Astrocyte of the cerebellum (primary cell): ENCODE results near the gene LPCAT3.
"Not testable (repeated sequence)": the region's sequence is repeated elsewhere in the genome, so short reads cannot be mapped to it uniquely, and the experiment has no call there.

ENCODE experiments used
- DNase-seq: peaks from one replicate; pipeline ENCODE4 v3.0.0-alpha.2; 2011; ENCODE audit warnings: low read depth
- H3K4me3 ChIP-seq: 2 replicates; pipeline ENCODE4 v1.5.1; 2011; ENCODE audit warnings: mild to moderate bottlenecking, low read depth, low read length, moderate library complexity
- CTCF ChIP-seq: IDR thresholded peaks from 2 replicates; pipeline ENCODE4 v1.5.1; 2012; ENCODE audit warnings: low read length, low read depth, moderate library complexity, mild to moderate bottlenecking; ENCODE audit errors: missing control alignments
- in situ Hi-C: cut with HindIII; loops from 2 replicates; pipeline ENCODE4 v1.10.0; 2017; ENCODE audit warnings: low sequenced_read_pairs

The LPCAT3 gene

DNA sequence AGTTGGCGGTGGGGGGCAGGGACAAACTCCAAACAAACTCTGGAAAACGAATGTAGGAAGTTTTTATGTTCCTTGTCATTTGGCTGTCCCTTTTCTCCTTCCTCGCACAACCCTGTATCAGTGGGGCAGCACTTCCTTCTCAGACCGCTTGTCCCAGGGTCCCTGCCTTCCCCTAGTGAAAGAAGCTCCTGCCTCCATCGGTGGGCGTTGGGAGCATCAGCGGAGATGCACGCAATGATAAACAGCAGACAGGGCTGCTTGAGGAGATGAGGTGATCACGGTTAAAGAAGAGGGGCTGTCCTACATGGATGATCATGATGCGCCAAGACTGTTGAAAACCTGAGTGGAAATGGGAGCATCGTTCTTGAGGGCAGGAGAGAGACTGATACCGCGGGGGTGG is 42.9 kb upstream of the LPCAT3 start:
- in situ Hi-C loops, result no loop called here
- DNase-seq, result no peak
- TF ChIP-seq CTCF, result no peak
- H3K4me3 ChIP-seq, result peak overlapping the region; percentile 19

- peak; percentile 89 for DNase-seq
- peak; percentile 86 for TF ChIP-seq CTCF
- H3K4me3 ChIP-seq, result peak within 1 kb of the TSS; percentile 19
- in situ Hi-C loops, result no loop called here
Observed at GRCh38 chr12:7060353-7060954, 42.2 kb upstream of the LPCAT3 start, which contains the start of gene C1S. Gene C1S (plus strand): TSS chr12:7060718. CDS start chr12:7061913, 1,195 bp downstream.

- no peak for DNase-seq
- in situ Hi-C loops, result loop anchor here (5.0 kb wide), 1 partner anchor 48 kb away; the partner anchor contains the start of gene C1RL
- no peak overlapping the region for H3K4me3 ChIP-seq
- TF ChIP-seq CTCF, result no peak
Observed at GRCh38 chr12:7059780-7060179, 41.5 kb upstream of the LPCAT3 start.

GRCh38 chr12:7058850-7059395 is 40.6 kb upstream of the LPCAT3 start:
- TF ChIP-seq CTCF, result no peak
- no peak for DNase-seq
- in situ Hi-C loops, result loop anchor here (5.0 kb wide), 1 partner anchor 48 kb away; the partner anchor contains the start of gene C1RL
- H3K4me3 ChIP-seq, result no peak overlapping the region

- TF ChIP-seq CTCF, result no peak
- H3K4me3 ChIP-seq, result no peak overlapping the region
- no peak for DNase-seq
- in situ Hi-C loops, result loop anchor here (5.0 kb wide), 1 partner anchor 49 kb away; the partner anchor contains the start of gene C1RL
Observed at GRCh38 chr12:7058163-7058845, 40.0 kb upstream of the LPCAT3 start.

GRCh38 chr12:7055736-7056135 is 37.5 kb upstream of the LPCAT3 start:
- DNase-seq, H3K4me3 ChIP-seq: not testable (repeated sequence)
- in situ Hi-C loops, result loop anchor here (5.0 kb wide), 1 partner anchor 52 kb away; the partner anchor contains the start of gene C1RL

- H3K4me3 ChIP-seq, result no peak overlapping the region
- in situ Hi-C loops, result loop anchor here (5.0 kb wide), 1 partner anchor 52 kb away; the partner anchor contains the start of gene C1RL
- no peak for TF ChIP-seq CTCF
- DNase-seq, result no peak
Observed at GRCh38 chr12:7054925-7055324, 36.6 kb upstream of the LPCAT3 start.

GRCh38 chr12:7049973-7050372 is 31.7 kb upstream of the LPCAT3 start:
- in situ Hi-C loops, DNase-seq, H3K4me3 ChIP-seq: not testable (repeated sequence)

- H3K4me3 ChIP-seq, DNase-seq, in situ Hi-C loops: not testable (repeated sequence)
Observed at GRCh38 chr12:7049445-7049951, 31.2 kb upstream of the LPCAT3 start.
